HG02840 (cell line): ENCODE results near the gene ARL2BP.

Source experiments
- ATAC-seq: cut with Tn5 transposase; IDR thresholded peaks from one replicate; pipeline ENCODE4 v1.9.1; 2021; ENCODE audit warnings: mild to moderate bottlenecking, moderate library complexity, moderate number of reproducible peaks; ENCODE audit not compliant: unreplicated experiment, low FRiP score

ARL2BP gene

DNA sequence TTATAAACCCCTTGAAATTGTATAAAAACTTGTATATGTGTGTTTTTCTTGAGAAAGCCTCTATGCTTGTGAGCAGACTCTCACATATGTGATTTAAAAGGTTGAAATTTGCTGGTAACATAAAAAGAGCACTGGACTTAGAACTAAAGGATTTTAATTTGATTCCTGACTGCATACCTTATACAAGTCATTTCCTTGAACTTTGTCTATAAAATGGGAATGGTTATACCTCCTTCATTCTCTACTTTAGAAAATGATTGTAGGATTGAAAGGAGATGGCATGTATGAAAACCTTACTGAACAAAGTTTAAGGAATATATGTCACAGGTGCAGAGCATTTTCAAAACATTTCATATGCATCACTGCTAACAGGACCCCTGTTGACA, 10.4 kb upstream of the ARL2BP start:
- ATAC-seq: no peak

DNA sequence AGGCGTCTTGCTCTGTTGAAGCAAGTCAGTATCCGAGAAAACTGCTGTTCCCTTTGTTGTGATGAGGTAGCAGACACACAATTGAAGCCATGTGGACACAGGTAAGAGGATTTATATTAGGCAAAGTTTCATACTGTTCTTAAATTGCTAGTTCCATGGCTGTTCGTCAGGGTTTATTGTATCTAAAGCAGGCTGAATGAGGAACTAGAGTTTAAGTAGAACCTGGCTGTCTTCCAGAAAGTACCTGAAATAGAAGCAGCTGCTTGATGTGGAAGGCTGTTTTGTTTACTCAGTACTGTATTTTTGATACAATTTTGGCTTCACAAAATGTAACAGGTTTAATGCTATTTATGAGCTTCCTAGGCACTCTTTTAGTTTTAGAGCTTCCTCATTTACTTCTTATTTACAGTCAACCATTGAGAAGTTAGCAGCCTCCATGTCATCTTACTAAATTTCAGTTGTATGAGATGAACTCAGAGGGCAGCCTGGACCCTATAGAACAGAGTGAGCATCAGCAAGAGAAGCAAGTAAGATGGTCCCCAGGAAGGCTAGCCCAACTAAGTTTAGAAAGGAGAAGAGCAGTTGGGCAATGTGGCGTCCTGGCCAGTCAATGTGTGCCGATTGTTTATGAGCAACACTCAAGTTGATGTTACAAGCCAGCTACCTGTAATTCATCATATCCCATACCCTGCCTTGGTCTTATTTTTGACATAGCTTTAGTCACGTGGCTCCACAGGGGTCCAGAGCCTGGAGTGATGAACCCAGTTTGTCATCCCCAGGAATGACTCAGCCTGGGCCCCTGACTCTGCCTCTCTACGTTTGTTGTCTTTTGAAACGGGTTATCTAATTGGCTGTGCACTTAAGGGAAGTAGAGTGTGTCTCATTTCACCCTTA, 9.7 kb upstream of the ARL2BP start:
- ATAC-seq: no peak

GRCh38 chr16:57236022-57236350, 9.1 kb upstream of the ARL2BP start:
- no peak for ATAC-seq

DNA sequence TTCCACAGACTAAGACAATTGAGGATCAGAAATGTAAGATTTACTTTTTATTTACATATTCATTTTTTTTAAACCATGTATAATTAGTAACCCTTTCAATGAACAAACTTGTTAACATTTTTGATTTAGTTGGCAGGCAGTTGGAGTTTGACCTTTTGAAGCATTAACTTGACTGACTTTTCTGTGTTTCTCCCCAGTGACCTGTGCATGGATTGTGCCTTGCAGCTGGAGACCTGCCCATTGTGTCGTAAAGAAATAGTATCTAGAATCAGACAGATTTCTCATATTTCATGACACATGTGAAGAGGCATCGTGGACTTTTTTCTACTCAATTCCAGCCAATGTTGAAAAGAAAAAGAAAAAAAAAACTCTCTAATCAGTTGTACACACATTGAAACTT, 6.4 kb upstream of the ARL2BP start:
- no peak for ATAC-seq

GRCh38 chr16:57239107-57239506, 6.0 kb upstream of the ARL2BP start:
- no peak for ATAC-seq

DNA sequence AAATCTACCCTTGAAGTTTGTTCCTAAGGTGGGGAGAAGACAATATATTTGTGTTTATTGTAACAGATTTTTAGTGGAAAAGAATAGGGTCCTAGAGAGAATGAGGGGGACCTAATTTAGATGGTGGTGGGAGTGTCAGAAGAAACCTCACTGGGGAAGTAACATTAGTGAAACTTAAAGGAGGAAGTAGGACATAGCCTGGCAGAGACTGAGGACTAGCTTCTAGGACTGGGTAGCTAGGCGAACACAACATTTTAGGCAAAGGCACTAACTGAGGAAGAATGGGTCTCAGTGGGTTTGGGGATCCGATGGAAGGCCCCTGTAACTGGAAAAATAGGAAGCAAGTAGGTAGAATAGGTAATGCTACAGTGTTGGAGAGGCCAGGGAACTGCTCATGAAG, 4.2 kb upstream of the ARL2BP start:
- no peak for ATAC-seq

DNA sequence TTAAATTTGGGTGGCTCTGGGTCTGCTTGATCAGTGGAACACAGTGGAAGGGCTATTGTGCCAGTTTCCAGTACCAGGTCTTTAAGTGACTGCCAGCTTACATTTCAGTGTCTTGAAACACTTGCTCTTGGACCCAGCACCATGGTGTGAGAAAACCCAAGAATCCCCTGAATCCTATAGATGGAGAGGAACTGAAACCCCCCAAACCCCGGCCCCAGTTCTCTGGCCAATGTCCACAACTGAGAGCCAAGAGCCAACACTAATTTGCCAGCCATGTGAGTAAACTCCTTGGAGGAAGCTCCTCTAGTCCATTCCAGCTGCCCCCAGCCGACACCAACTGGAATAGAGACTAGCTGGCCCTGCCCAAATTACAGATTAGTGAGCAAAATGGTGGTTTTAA, 2.4 kb upstream of the ARL2BP start:
- no peak for ATAC-seq

GRCh38 chr16:57244463-57244766, 644 bp upstream of the ARL2BP start:
- no peak for ATAC-seq

- ATAC-seq: peak; percentile 23
These were observed 534 bp downstream of the ARL2BP start for GRCh38 chr16:57245472-57246113.

- ATAC-seq: no peak
These were observed 6.3 kb downstream of the ARL2BP start for GRCh38 chr16:57251352-57251751.

- no peak for ATAC-seq
These were observed 7.2 kb downstream of the ARL2BP start for GRCh38 chr16:57252148-57252721.

DNA sequence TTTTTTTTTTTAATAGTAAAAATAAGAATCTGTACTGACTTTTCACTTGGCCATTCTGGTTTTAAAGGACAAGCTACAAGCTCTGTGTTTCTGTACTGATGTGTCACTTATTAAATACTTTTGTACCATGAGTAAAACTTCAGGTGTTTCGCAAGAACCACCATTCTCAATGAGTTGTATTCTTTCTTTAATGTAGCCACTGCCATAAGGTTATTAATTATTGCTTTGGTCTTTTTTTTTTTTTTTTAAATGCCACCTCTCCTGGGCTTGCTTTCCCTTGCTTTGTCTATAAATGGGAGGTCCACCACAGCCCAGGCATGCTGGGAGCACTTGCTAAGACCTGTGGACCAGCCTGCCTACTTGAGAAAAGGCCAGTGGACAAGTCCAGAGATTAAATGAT, 8.4 kb downstream of the ARL2BP start:
- no peak for ATAC-seq

GRCh38 chr16:57255686-57256415, 10.8 kb downstream of the ARL2BP start:
- ATAC-seq: no peak

DNA sequence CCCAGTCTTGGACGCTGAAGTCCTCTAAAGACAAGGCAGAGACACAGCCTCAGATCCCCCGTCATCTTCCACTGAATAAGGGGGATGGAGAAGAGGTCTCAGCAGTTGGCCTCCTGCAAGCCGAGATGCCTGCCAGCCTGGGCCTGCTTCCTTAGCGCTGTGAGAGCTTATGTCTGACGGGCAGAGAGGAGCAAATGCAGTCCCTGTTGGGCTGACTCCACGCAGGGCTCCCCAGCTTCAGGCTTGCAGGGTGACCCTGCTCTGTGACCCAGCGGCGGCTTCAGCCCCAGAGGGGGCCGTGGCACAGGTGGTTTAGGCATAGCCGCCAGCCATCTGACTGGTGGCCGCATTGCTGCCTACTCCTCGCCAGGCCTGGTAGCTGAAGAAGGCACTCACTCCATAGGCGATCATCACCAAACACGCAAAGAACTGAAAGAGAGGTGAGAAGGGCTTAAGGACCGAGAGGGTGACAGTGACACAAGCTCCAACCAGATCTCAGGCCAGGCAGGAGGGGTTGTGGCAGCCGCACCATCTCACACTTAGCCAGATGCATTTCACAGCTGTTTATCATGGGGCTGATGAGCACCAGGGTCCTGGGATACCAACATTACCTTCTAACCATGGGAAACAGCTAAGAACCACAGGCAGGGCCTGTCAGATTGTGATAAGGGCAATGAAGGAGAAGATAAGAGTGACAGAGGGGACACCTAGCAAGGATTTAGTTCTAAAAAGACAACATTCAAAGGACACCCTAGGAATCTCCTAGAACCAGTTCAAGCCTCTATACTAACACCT, 11.7 kb downstream of the ARL2BP start:
- no peak for ATAC-seq

- no peak for ATAC-seq
These were observed 12.5 kb downstream of the ARL2BP start for GRCh38 chr16:57257455-57258070.

GRCh38 chr16:57258226-57258909, 13.3 kb downstream of the ARL2BP start:
- no peak for ATAC-seq

- ATAC-seq: no peak
These were observed 13.9 kb downstream of the ARL2BP start for GRCh38 chr16:57258910-57259475.

DNA sequence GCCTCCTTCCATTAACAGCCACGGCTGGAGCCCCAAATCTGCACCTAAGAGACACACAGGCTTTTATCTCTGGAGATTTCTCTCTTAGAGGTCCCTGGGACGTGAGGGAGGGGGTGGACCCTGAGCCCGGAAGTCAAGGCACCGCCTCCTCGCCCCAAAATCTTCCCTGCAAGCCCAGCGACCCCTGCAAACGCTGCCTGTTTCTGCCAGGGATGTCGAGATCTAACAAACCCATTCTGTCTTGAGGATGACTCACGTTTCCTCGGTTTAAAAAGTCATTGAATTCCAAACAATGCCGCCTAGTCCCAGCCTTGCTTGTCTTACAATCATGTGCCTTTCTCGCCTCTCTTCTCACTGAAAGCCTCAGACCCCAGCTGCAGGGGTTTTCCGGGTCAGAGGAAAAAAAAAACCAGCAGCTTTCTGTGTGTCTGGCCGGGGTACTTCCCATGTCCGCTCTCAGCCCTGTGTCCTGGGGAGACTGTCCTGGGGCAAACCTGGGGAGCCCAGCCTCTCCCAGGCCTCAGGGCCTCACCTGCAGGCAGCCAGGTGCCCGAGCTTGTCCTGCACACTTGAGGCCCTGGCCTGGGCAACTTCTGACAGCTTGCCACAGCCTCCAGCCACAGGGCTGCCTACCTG, 15.4 kb downstream of the ARL2BP start:
- no peak for ATAC-seq

DNA sequence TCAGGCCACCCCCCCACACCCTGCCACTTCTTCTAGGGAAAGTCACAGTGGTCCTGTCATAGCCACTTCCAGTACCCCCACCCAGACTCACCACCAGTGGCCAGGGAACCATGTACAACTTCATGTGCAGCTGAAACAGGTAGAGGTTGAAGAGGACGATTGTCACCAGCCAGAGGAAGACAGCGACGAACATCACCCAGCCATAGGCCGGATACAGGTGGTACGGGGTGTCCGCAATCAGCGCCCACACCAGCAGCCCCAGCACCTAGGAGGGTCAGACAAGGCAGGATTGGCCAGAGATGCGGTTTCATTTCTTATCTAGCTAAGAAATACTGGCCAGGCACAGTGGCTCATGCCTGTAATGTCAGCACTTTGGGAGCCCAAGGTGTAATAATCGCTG, 16.7 kb downstream of the ARL2BP start:
- no peak for ATAC-seq
